DND-41 (cell line): ENCODE data around the gene TLX1.

Source experiments
- ATAC-seq: fragments of 200-7000 bp; cut with Tn5 transposase; 3 replicates; pipeline ENCODE4 v1.9.1; 2021; ENCODE audit warnings: low read depth; ENCODE audit not compliant: insufficient read depth
- DNase-seq: peaks from one replicate; pipeline ENCODE4 v3.0.0-alpha.2; 2020
- H2AFZ ChIP-seq: 2 replicates; pipeline ENCODE4 v1.6.0; 2012; ENCODE audit warnings: low read depth, low read length
- H3K27ac ChIP-seq: 2 replicates; pipeline ENCODE4 v1.5.1; 2012; ENCODE audit warnings: low read length, inconsistent platforms
- H3K27me3 ChIP-seq: fragments of 200-600 bp; sonication (generic); 2 replicates; pipeline ENCODE4 v1.6.0; 2012; ENCODE audit warnings: low read length, mild to moderate bottlenecking, inconsistent platforms; ENCODE audit not compliant: insufficient read depth, poor library complexity
- H3K36me3 ChIP-seq: 2 replicates; pipeline ENCODE4 v1.5.1; 2012; ENCODE audit warnings: low read length, inconsistent platforms; ENCODE audit not compliant: insufficient read depth
- H3K4me1 ChIP-seq: 2 replicates; pipeline ENCODE4 v1.5.1; 2012; ENCODE audit warnings: mild to moderate bottlenecking, low read length; ENCODE audit not compliant: insufficient read depth
- H3K4me2 ChIP-seq: 2 replicates; pipeline ENCODE4 v1.6.0; 2012; ENCODE audit warnings: mild to moderate bottlenecking, moderate library complexity, low read length, inconsistent platforms; ENCODE audit not compliant: insufficient read depth
- H3K4me3 ChIP-seq, 2 experiments: fragments of 200-600 bp in 1 of 2; shearing (Covaris generic) in 1 of 2; 2 replicates each; pipeline ENCODE4 v1.5.1; 2012 to 2016; ENCODE audit warnings: inconsistent platforms in 2 of 2, low read length in 2 of 2, mild to moderate bottlenecking in 2 of 2, low read depth in 1 of 2, moderate library complexity in 1 of 2
- H3K79me2 ChIP-seq: 2 replicates; pipeline ENCODE4 v1.6.0; 2012; ENCODE audit warnings: low read length, inconsistent platforms; ENCODE audit not compliant: insufficient read depth
- H3K9ac ChIP-seq: 2 replicates; pipeline ENCODE4 v1.6.0; 2012; ENCODE audit warnings: low read depth, mild to moderate bottlenecking, inconsistent platforms, low read length, moderate library complexity
- H3K9me3 ChIP-seq: 2 replicates; pipeline ENCODE4 v1.5.1; 2012; ENCODE audit warnings: low read length, moderate library complexity, mild to moderate bottlenecking, inconsistent platforms; ENCODE audit not compliant: insufficient read depth, severe bottlenecking
- H4K20me1 ChIP-seq: 2 replicates; pipeline ENCODE4 v1.6.0; 2012; ENCODE audit warnings: low read length; ENCODE audit not compliant: insufficient read depth
- EZH2 ChIP-seq: IDR thresholded peaks from 3 replicates; pipeline ENCODE4 v1.6.1; 2012; ENCODE audit warnings: borderline replicate concordance, low read depth, mild to moderate bottlenecking, moderate library complexity, low read length, inconsistent platforms; ENCODE audit not compliant: severe bottlenecking
- TF ChIP-seq, protein P1 (sequence below): IDR thresholded peaks from 2 replicates; pipeline ENCODE4 v1.5.1; 2012; ENCODE audit warnings: borderline replicate concordance, low read length, moderate library complexity, mild to moderate bottlenecking; ENCODE audit not compliant: poor library complexity, severe bottlenecking; ENCODE audit errors: extremely low read depth

TLX1 gene

DNA sequence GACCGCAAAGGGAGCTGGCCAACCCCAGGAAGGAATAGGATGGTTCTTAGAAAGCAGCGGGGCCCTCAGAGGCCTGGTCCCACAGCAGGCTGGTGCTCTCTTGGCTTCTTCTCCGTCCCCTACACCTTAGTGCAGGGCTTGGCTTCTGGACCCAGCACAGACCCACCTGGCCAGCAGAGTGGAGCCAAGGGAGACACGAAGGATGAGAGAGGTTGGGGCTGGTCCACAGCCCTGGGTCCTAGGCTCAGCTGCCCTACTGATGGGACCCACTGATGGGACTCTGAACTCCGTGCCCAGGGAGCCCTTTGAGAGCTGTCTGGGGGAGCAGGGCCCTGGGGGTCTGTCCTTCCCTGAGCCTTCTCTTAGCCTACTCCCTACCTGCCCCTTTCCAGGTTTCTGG, 6.2 kb upstream of the TLX1 start:
- H3K27ac ChIP-seq, result no peak overlapping the region
- no peak overlapping the region for H2AFZ ChIP-seq
- no peak overlapping the region for H3K4me3 ChIP-seq
- no peak overlapping the region for H3K4me2 ChIP-seq
- H3K4me1 ChIP-seq, result no peaks in the 10 kb centered on the region
- peaks cover 2% of the 10 kb centered on the region; the same call in 1 of the 2 replicates for H4K20me1 ChIP-seq
- no peaks in the 10 kb centered on the region for H3K9me3 ChIP-seq
- no peak for TF ChIP-seq EZH2
- TF ChIP-seq, protein P1, sequence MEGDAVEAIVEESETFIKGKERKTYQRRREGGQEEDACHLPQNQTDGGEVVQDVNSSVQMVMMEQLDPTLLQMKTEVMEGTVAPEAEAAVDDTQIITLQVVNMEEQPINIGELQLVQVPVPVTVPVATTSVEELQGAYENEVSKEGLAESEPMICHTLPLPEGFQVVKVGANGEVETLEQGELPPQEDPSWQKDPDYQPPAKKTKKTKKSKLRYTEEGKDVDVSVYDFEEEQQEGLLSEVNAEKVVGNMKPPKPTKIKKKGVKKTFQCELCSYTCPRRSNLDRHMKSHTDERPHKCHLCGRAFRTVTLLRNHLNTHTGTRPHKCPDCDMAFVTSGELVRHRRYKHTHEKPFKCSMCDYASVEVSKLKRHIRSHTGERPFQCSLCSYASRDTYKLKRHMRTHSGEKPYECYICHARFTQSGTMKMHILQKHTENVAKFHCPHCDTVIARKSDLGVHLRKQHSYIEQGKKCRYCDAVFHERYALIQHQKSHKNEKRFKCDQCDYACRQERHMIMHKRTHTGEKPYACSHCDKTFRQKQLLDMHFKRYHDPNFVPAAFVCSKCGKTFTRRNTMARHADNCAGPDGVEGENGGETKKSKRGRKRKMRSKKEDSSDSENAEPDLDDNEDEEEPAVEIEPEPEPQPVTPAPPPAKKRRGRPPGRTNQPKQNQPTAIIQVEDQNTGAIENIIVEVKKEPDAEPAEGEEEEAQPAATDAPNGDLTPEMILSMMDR, result no peak
- DNase-seq, result no peak
- no peak overlapping the region for H3K9ac ChIP-seq
- H3K27me3 ChIP-seq, result peaks cover 64% of the 10 kb centered on the region
- H3K79me2 ChIP-seq, result no peaks in the 10 kb centered on the region
- ATAC-seq, result no peak
- H3K36me3 ChIP-seq, result no peaks in the 10 kb centered on the region

DNA sequence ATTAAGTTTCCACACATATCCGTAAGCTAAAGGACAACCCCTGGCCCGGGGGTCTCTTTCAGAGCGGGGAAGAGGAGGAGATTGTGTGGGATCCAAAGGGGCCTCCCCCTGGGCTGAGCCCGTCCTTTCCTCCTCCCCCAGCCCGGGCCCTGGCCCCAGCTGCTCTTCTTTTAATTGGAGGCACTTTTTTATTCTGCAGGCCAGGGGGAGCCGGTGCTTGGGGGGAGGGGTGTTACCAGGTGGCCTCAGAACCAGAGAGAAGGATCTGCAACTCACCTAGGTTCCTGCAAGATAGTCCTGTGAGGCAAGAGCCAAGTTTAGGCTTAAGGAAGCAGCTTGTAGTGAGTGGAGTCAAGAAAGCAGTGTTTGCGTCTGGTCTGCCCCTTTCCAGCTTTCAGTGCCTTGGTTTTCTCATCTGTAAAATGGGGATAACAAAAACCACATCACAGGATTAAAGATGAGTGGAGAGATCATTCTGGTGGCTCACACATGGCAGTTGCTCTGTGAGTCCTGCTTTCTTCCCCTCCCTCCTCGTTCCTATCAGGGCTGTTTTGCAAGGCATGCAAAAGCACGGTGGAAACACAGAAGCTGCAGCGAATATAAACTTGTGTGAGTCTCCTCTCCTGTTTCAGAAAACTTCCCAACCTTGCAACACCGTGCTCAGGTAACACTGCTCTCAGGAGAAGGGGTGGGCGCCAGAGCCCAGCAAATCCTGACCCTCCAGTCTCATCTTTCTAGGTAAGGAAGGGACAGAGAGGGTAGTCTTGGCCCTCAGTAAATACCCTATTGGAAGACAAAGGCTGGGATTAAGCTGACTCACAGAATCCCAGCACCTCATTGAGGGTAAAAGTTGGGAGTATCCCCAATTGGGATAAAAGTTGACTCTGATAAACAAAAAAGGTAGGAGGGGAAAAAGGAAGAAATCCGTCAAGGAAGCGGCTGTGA, 4.1 kb upstream of the TLX1 start:
- no peak overlapping the region for H3K4me2 ChIP-seq
- H3K9me3 ChIP-seq, result no peaks in the 10 kb centered on the region
- no peak overlapping the region for H2AFZ ChIP-seq
- H3K79me2 ChIP-seq, result no peaks in the 10 kb centered on the region
- H3K4me3 ChIP-seq, result no peak overlapping the region
- peaks cover 46% of the 10 kb centered on the region for H3K27me3 ChIP-seq
- ATAC-seq (no peak), DNase-seq (no peak)
- TF ChIP-seq, protein P1, result no peak
- no peak for TF ChIP-seq EZH2
- H4K20me1 ChIP-seq, result peaks cover 2% of the 10 kb centered on the region; the same call in 1 of the 2 replicates
- H3K36me3 ChIP-seq, result no peaks in the 10 kb centered on the region
- H3K27ac ChIP-seq, result no peak overlapping the region
- H3K9ac ChIP-seq, result no peak overlapping the region
- H3K4me1 ChIP-seq, result no peaks in the 10 kb centered on the region

DNA sequence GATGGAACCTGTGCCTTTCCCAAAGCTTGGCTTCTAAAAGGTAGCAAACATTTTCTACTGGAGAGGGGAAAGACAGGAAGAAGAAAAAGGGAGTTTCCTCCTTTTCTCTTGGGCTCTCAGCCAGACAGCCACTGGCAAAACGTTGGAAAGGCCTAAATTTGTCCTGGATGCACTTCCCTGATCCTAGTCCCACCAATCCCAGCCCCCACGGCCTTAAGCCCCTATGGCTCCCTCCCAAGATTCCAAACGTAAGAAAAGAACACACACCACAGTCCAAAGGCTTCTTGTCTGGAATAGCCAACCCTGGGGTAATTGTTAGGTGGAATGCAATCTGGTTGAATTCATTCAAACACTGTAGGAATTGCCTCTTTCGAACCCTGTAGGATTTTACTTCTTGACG, 959 bp upstream of the TLX1 start:
- no peaks in the 10 kb centered on the region for H4K20me1 ChIP-seq
- no peak overlapping the region for H3K4me3 ChIP-seq
- no peaks in the 10 kb centered on the region for H3K4me1 ChIP-seq
- no peaks in the 10 kb centered on the region for H3K36me3 ChIP-seq
- no peak for ATAC-seq
- H3K79me2 ChIP-seq, result no peaks in the 10 kb centered on the region
- no peaks in the 10 kb centered on the region for H3K9me3 ChIP-seq
- no peak for DNase-seq
- H2AFZ ChIP-seq, result no peak overlapping the region
- TF ChIP-seq, protein P1, result no peak
- TF ChIP-seq EZH2, result no peak
- no peak overlapping the region for H3K4me2 ChIP-seq
- H3K27ac ChIP-seq, result no peak overlapping the region
- peaks cover 24% of the 10 kb centered on the region for H3K27me3 ChIP-seq
- no peak overlapping the region for H3K9ac ChIP-seq
